Measurements from ENCODE around the gene SDC1. TPM values are rescaled to one million over a fixed set of nuclear protein-coding genes. Genes with fewer than 3 reads are reported as not detected.

Gene SDC1
- total RNA-seq, 2 experiments from 2014 or later, result 0.13 to 0.19 TPM

- ChIA-PET CTCF (no interaction called here), POLR2A (no interaction called here)
Observed at GRCh38 chr2:20217041-20217970, 7.6 kb downstream of the SDC1 start.

- ChIA-PET POLR2A (no interaction called here), CTCF (no interaction called here)
Observed at GRCh38 chr2:20216130-20217025, 8.6 kb downstream of the SDC1 start.

- CTCF ChIA-PET, result no interaction called here
- POLR2A ChIA-PET, result no interaction called here
Observed at GRCh38 chr2:20215183-20216040, 9.5 kb downstream of the SDC1 start.

GRCh38 chr2:20214566-20215182, 10.3 kb downstream of the SDC1 start:
- CTCF ChIA-PET, result no interaction called here
- POLR2A ChIA-PET, result no interaction called here

GRCh38 chr2:20213651-20214565, 11.0 kb downstream of the SDC1 start:
- CTCF ChIA-PET, result no interaction called here

GRCh38 chr2:20212871-20213503, 11.9 kb downstream of the SDC1 start:
- CTCF ChIA-PET, result no interaction called here
- POLR2A ChIA-PET, result no interaction called here

More at GRCh38 chr2:20213651-20214565, 11.0 kb downstream of the SDC1 start:
- POLR2A ChIA-PET, result no interaction called here

GRCh38 chr2:20212459-20212870, 12.5 kb downstream of the SDC1 start:
- ChIA-PET CTCF (no interaction called here), POLR2A (no interaction called here)

- POLR2A ChIA-PET, result no interaction called here
- CTCF ChIA-PET, result no interaction called here
Observed at GRCh38 chr2:20211860-20212458, 13.0 kb downstream of the SDC1 start.

- POLR2A ChIA-PET, result no interaction called here
- CTCF ChIA-PET, result no interaction called here
Observed at GRCh38 chr2:20211420-20211819, 13.5 kb downstream of the SDC1 start.

- POLR2A ChIA-PET, result no interaction called here
- CTCF ChIA-PET, result no interaction called here
Observed at GRCh38 chr2:20210462-20210861, 14.5 kb downstream of the SDC1 start.

- ChIA-PET POLR2A (no interaction called here), CTCF (no interaction called here)
Observed at GRCh38 chr2:20209373-20210109, 15.4 kb downstream of the SDC1 start.

GRCh38 chr2:20208476-20208859, 16.5 kb downstream of the SDC1 start:
- ChIA-PET POLR2A (no interaction called here), CTCF (no interaction called here)

GRCh38 chr2:20207051-20207450, 17.9 kb downstream of the SDC1 start:
- CTCF ChIA-PET, result interaction anchor here (1.1 kb wide), 1 partner anchor 18 kb away, joined by 3 read pairs; the partner anchor contains the start of gene SDC1

GRCh38 chr2:20205915-20206524, 18.9 kb downstream of the SDC1 start:
- ChIA-PET POLR2A (no interaction called here), CTCF (no interaction called here)

More at GRCh38 chr2:20207051-20207450, 17.9 kb downstream of the SDC1 start:
- POLR2A ChIA-PET, result no interaction called here

- ChIA-PET CTCF (no interaction called here), POLR2A (no interaction called here)
Observed at GRCh38 chr2:20205069-20205468, 19.9 kb downstream of the SDC1 start.

- CTCF ChIA-PET, result no interaction called here
Observed at GRCh38 chr2:20203521-20204225, 21.3 kb downstream of the SDC1 start.

More at GRCh38 chr2:20203521-20204225, 21.3 kb downstream of the SDC1 start:
- POLR2A ChIA-PET, result no interaction called here
